GM23338 (cell line): ENCODE results near the gene EVX2. TPM values are rescaled to one million over a fixed set of nuclear protein-coding genes. Genes with fewer than 3 reads are reported as not detected.

Experiments
- ATAC-seq: fragments of 200-7000 bp; cut with Tn5 transposase; 3 replicates; pipeline ENCODE4 v1.9.1; 2020
- DNase-seq: peaks from one replicate; pipeline ENCODE4 v3.0.0-alpha.2; 2015; ENCODE audit warnings: low spot score
- H2AFZ ChIP-seq: fragments of 200-600 bp; sonication (generic); 2 replicates; pipeline ENCODE4 v1.8.0; 2016; ENCODE audit warnings: antibody characterized with exemption, mild to moderate bottlenecking, moderate library complexity
- H3F3A ChIP-seq: fragments of 200-600 bp; sonication (generic); replicated peaks from 2 replicates; pipeline ENCODE4 v1.8.0; 2017; ENCODE audit warnings: antibody characterized with exemption, mixed run types, low read depth
- H3K27ac ChIP-seq: fragments of 200-600 bp; sonication (generic); 2 replicates; pipeline ENCODE4 v1.6.1; 2016; ENCODE audit warnings: low read depth
- H3K27me3 ChIP-seq: fragments of 200-600 bp; sonication (generic); 2 replicates; pipeline ENCODE4 v1.8.0; 2016; ENCODE audit warnings: mild to moderate bottlenecking, mixed run types, moderate library complexity; ENCODE audit not compliant: insufficient read depth
- H3K36me3 ChIP-seq: fragments of 200-600 bp; sonication (generic); 2 replicates; pipeline ENCODE4 v1.8.0; 2016; ENCODE audit warnings: mild to moderate bottlenecking; ENCODE audit not compliant: insufficient read depth
- H3K4me1 ChIP-seq: fragments of 200-600 bp; sonication (generic); 2 replicates; pipeline ENCODE4 v1.8.0; 2016; ENCODE audit warnings: mild to moderate bottlenecking, moderate library complexity; ENCODE audit not compliant: insufficient read depth
- H3K4me2 ChIP-seq: fragments of 200-600 bp; sonication (generic); 2 replicates; pipeline ENCODE4 v1.7.1; 2017; ENCODE audit warnings: mixed run types
- H3K4me3 ChIP-seq: fragments of 200-600 bp; sonication (generic); 2 replicates; pipeline ENCODE4 v1.6.1; 2016; ENCODE audit warnings: mixed run types
- H3K79me2 ChIP-seq: fragments of 200-600 bp; sonication (generic); replicated peaks from 2 replicates; pipeline ENCODE4 v1.8.0; 2017; ENCODE audit warnings: mild to moderate bottlenecking; ENCODE audit not compliant: insufficient read depth
- H3K9me2 ChIP-seq: fragments of 200-600 bp; sonication (generic); 2 replicates; pipeline ENCODE4 v1.8.0; 2017; ENCODE audit not compliant: insufficient read depth
- H4K20me1 ChIP-seq: fragments of 200-600 bp; sonication (generic); replicated peaks from 2 replicates; pipeline ENCODE4 v1.8.0; 2017; ENCODE audit warnings: mild to moderate bottlenecking; ENCODE audit not compliant: insufficient read depth
- H3K27ac Mint-ChIP-seq: 2 replicates; pipeline ENCODE4 v1.8.0; 2020; ENCODE audit warnings: inconsistent platforms, mild to moderate bottlenecking, moderate library complexity, mixed read lengths
- H3K27me3 Mint-ChIP-seq: 3 replicates; pipeline ENCODE4 v1.8.0; 2022; ENCODE audit warnings: low read depth, mild to moderate bottlenecking, moderate library complexity, mixed read lengths, inconsistent platforms; ENCODE audit not compliant: insufficient read depth, poor library complexity
- H3K36me3 Mint-ChIP-seq: 3 replicates; pipeline ENCODE4 v1.8.0; 2021; ENCODE audit warnings: low read depth, mild to moderate bottlenecking, inconsistent platforms, moderate library complexity, mixed read lengths
- H3K4me1 Mint-ChIP-seq: 3 replicates; pipeline ENCODE4 v1.8.0; 2020; ENCODE audit warnings: mild to moderate bottlenecking, inconsistent platforms, mixed read lengths
- H3K4me3 Mint-ChIP-seq: 3 replicates; pipeline ENCODE4 v1.8.0; 2021; ENCODE audit warnings: moderate library complexity, mild to moderate bottlenecking, inconsistent platforms, mixed read lengths
- H3K9me3 Mint-ChIP-seq: 3 replicates; pipeline ENCODE4 v1.8.0; 2020; ENCODE audit warnings: moderate library complexity, mild to moderate bottlenecking, inconsistent platforms, mixed read lengths
- CTCF ChIP-seq, 2 experiments: fragments of 200-600 bp in 1 of 2; sonication (generic) in 1 of 2; conservative IDR thresholded peaks; 2 replicates each; pipeline versions ENCODE4 v1.5.1 to v1.6.1; 2016 to 2017; ENCODE audit warnings: antibody characterized with exemption in 2 of 2, low read depth in 2 of 2, mild to moderate bottlenecking in 2 of 2, moderate library complexity in 1 of 2
- EZH2 ChIP-seq: fragments of 200-600 bp; sonication (generic); IDR thresholded peaks from one replicate; pipeline ENCODE4 v1.8.0; 2017; ENCODE audit warnings: antibody characterized with exemption, mild to moderate bottlenecking, low read depth; ENCODE audit not compliant: unreplicated experiment
- NANOG ChIP-seq: IDR thresholded peaks from 2 replicates; pipeline ENCODE4 v1.6.1; 2016; ENCODE audit warnings: antibody characterized with exemption, borderline replicate concordance
- ZNF462 ChIP-seq: fragments of 250-450 bp; sonication (Bioruptor Pico); IDR thresholded peaks from 2 replicates; pipeline ENCODE4 v1.5.0; 2020; ENCODE audit warnings: mild to moderate bottlenecking, moderate library complexity
- polyA plus RNA-seq: library from polyadenylated mRNA; unstranded; fragments of >200 nt; fragmentation: Nextera tagmentation; extraction: Ambion mirVana; gene quantifications from 2 replicates; pipeline ENCODE4 v1.2.1, GENCODE V29; 2016
- total RNA-seq: library from RNA; depleted of rRNA; stranded (reverse); fragments of >200 nt; shearing (Covaris generic); gene quantifications from 2 replicates; pipeline ENCODE4 v1.2.3, GENCODE V29; 2014

EVX2 gene
- total and polyA plus RNA-seq, 2 experiments from 2014 or later, result 0.03 TPM; not detected in 1

DNA sequence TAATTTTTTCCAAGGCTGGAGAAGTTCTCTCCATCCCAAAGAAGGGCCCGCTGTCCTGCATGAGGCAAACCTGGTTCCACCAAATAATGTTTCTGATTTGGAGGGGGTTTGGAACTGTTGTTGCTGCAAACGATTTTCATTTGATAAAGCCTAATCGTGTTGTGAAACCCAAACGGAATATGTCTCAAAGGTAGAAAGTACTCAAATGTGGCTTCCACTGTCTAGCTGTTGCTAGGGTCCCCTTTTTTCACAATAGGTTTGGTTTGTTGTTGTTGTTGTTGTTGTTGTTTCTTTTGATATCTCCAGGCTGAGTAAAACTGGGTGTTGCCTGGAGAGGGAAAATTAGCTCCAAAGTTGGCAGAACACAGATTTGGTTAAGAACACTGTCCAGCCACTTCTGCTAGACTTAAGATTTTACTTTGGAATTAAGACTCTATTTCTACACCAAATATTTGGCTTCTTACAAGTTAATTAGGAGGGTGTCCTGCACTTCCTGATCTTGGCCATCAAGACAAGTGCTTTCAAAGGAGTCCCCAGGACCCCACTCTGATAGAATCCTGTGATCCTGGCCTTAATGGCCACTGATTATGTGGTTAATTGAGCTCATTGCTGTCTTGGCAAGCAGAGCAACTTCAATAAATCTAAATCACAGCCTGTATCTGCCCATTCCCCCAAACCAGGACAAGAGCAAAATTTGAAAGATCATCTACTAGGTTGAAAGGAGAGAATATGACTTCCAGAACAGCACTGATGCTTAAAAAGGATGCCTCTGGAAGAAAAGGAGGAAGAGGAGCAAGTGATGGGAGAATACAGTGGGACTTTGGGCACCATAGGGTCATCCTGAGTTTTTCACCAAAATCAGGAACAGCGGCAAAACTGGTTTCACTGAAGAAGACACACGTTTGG lies 5.4 kb upstream of the EVX2 start:
- Histone ChIP-seq H2AFZ (no peak overlapping the region), H3K79me2 (no peaks in the 10 kb centered on the region), H3F3A (peaks cover 51% of the 10 kb centered on the region), H3K27ac (no peak overlapping the region), H3K4me1 (peaks cover 46% of the 10 kb centered on the region), H3K27me3 (peaks cover 99% of the 10 kb centered on the region), H4K20me1 (peaks cover 40% of the 10 kb centered on the region), H3K36me3 (no peaks in the 10 kb centered on the region), H3K9me2 (no peaks in the 10 kb centered on the region), H3K4me3 (peak overlapping the region; percentile 50; the same call in 1 of the 2 replicates), H3K4me2 (0 out of 2 replicates have a peak overlapping the region, but pooled peaks have one; percentile 81)
- DNase-seq (no peak), ATAC-seq (no peak)
- H3K4me3 Mint-ChIP-seq, result no peak overlapping the region
- H3K27ac Mint-ChIP-seq, result no peak overlapping the region
- H3K4me1 Mint-ChIP-seq, result peaks cover 30% of the 10 kb centered on the region
- TF ChIP-seq CTCF (conservative IDR thresholded peaks at IDR 0.05; ENCODE audit: low read depth in 2 of 2) (no peak), EZH2 (peak; percentile 85), NANOG (no peak), ZNF462 (CRISPR knock-in tag) (no peak)
- H3K27me3 Mint-ChIP-seq, result peaks cover 95% of the 10 kb centered on the region
- H3K9me3 Mint-ChIP-seq, result peaks cover 7% of the 10 kb centered on the region; the same call in 2 of the 3 replicates
- H3K36me3 Mint-ChIP-seq, result no peaks in the 10 kb centered on the region; the same call in 2 of the 3 replicates
